Hematopoietic multipotent progenitor cell treated with erythropoietin and hydrocortisone succinate and interleukin-3 and kit ligand, for 17 days (in vitro differentiated cells): Measurements from ENCODE around the gene SVBP.
"Not testable (repeated sequence)": the region's sequence is repeated elsewhere in the genome, so short reads cannot be mapped to it uniquely, and the experiment has no call there.

Experiments
- DNase-seq: peaks from one replicate; pipeline ENCODE4 v3.0.0-alpha.2; 2015; ENCODE audit warnings: low spot score

The SVBP gene

GRCh38 chr1:42816585-42817439 is at the start of gene SVBP, which contains the start of gene ERMAP:
Gene SVBP, minus strand, starts transcription at chr1:42817397. Its CDS starts 853 bp downstream, at chr1:42816544.
Gene ERMAP, plus strand, starts transcription at chr1:42817122. Its CDS starts 13,327 bp downstream, at chr1:42830449.
- DNase-seq = peak; percentile 96

DNA sequence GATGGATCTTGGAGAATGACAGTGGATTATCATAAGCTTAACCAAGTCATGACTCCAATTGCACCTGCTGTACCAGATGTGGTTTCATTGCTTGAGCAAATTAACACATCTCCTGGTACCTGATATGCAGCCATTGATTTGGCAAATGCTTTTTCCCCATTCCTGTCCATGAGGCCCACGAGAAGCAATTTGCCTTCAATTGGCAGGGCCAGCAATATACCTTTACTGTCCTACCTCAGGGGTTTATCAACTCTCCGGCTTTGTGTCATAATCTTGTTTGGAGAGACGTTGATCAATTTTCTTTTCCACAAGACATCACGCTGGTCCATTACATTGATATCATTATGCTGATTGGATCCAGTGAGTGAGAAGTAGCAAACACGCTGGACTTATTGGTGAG is 49.4 kb upstream of the SVBP start:
- no peak for DNase-seq

DNA sequence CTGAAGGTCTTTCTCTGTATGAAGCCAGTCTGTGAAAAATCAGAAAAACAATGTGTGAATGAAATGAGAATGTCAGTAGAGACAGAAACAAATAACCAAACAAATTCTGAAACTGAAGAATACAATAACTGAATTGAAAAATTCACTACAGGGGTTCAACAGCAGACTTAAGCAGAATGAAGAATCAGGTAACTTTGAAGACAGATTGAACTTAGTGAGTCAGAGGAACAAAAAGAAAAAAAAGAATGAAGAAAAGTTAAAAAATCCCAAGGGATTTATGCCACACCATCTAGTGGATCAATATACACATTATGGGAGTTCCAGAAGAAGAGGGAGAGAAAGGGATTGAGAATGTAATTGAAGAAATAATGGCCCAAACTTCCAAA is 43.8 kb upstream of the SVBP start:
- DNase-seq = no peak

DNA sequence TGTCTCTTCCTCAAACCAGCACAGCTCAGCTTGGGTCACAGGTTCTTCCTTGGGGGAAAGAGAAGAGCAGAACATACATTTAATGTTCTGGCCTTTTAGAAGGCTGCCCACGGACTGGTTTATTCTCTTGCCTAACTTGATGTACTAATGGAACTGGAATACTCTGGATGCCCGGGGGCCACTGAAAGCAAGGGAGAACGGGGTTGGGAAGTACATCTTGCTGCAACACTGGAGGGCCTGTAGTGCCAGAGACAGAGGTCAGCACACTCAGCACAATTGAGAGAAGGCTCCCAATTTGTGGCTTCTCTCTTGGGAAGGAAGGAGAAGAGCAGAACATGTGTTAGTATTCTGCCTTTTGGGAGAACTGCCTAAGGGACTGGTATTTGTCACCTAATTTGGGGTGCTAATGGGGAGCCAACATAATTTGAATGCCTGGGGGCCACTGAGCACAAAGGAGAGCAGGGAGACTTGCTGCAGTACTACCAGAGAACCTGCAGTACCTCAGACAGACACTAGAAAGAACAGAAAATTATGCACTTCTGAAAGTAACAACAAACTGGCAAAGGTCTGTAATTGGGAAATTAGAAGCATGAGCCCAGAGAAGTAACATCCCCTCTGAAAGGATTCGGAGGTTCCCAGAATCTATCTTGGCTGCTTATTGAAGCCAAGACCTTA is 43.3 kb upstream of the SVBP start:
- DNase-seq = no peak

DNA sequence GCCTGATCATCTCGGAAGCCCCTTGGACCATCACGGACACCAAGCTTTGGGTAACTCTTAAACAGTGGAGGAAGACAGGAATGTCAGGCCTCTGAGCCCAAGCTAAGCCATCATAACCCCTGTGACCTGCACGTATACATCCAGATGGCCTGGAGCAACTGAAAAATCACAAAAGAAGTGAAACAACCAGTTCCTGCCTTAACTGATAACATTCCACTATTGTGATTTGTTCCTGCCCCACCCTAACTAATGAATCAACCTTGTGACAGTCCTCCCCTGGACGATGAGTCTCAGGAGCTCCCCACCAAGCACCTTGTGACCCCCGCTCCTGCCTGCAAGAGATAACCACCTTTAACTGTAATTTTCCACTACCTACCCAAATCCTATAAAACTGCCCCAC is 42.2 kb upstream of the SVBP start:
- not testable (repeated sequence) for DNase-seq

DNA sequence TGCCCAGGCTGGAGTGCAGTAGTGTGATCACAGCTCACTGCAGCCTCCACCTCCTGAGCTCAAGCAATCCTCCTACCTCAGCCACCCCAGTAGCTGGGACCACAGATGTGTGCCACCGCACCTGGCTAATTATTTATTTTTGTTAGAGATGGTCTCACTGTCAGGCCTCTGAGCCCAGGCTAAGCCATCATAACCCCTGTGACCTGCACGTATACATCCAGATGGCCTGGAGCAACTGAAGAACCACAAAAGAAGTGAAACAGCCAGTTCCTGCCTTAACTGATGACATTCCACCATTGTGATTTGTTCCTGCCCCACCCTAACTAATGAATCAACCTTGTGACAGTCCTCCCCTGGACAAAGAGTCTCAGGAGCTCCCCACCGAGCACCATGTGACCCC is 39.4 kb upstream of the SVBP start:
- not testable (repeated sequence) for DNase-seq

DNA sequence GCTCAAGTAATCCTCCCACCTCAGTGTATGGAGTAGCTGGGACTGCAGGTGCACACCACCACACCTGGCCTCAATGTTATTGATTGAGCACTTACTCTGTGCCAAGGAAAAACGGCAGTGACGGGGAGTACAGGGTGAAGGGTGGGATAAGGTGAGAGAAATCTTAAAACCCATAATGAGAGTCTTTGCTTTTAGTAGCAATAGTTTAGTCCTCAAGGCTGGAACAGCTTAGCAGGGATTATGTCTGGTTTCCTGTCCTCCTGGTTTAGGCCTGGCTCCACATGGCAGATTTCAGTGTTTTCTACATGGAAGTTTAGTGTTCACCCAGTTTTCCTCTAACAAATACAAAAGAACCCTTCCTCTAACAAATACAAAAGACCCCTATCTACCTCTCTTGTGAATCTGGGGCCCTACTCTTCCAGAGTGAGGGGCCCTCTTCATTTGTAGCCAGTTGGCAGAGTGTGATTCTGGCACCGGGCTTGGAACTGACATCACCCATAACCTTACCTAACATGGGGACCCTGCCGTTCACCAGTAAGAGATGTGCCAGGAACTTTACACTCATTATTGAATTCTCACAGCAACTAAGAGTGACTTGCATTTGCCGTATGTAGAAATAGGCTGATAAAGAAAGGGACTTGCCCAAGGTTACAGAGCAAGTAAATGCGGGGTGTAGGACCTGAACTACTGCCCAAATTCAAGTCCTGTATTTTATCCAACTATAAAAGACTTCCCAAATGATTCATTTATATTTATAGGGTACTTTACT is 36.1 kb upstream of the SVBP start:
- no peak for DNase-seq

- no peak for DNase-seq
These were observed 35.4 kb upstream of the SVBP start for GRCh38 chr1:42852608-42852980.

- DNase-seq = no peak
These were observed 34.9 kb upstream of the SVBP start for GRCh38 chr1:42851960-42852607.

GRCh38 chr1:42851420-42851819 is 34.2 kb upstream of the SVBP start:
- no peak for DNase-seq

- DNase-seq = no peak
These were observed 32.7 kb upstream of the SVBP start for GRCh38 chr1:42849944-42850343.

DNA sequence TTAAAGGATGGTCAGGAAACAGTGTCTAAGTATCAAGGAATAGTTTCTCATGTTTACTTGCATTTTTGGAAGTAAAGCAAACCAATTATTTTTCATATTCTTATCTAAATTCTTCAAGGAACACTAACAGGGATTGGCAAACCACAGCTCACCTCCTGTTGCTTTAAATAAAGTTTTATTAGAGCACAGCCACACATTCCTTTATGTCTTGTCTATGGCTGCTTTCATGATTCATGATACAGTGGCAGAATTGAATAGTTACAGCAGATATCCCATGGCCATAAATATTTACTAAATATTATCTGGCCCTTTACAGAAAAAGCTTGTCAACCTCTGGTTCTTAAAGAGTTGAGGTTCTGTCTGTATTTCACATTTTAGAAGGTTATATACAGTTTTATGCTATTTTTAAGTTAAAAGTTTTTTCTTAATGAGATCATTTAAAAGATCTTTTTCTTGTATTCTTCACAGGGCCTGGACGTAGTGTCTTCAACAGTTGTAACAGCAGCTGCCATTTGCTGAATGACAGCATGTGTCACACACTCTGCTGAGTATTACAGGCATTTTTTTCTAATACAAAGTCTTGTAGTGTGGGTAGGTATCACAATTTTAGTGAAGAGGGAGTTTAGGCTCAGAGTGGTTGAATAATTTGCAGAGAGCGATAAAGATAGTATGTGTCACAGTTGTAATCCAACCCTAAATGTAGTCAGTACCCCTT is 31.8 kb upstream of the SVBP start:
- DNase-seq = no peak

GRCh38 chr1:42847721-42848460 is 30.7 kb upstream of the SVBP start:
- DNase-seq = no peak

- no peak for DNase-seq
These were observed 30.0 kb upstream of the SVBP start for GRCh38 chr1:42847111-42847595.

DNA sequence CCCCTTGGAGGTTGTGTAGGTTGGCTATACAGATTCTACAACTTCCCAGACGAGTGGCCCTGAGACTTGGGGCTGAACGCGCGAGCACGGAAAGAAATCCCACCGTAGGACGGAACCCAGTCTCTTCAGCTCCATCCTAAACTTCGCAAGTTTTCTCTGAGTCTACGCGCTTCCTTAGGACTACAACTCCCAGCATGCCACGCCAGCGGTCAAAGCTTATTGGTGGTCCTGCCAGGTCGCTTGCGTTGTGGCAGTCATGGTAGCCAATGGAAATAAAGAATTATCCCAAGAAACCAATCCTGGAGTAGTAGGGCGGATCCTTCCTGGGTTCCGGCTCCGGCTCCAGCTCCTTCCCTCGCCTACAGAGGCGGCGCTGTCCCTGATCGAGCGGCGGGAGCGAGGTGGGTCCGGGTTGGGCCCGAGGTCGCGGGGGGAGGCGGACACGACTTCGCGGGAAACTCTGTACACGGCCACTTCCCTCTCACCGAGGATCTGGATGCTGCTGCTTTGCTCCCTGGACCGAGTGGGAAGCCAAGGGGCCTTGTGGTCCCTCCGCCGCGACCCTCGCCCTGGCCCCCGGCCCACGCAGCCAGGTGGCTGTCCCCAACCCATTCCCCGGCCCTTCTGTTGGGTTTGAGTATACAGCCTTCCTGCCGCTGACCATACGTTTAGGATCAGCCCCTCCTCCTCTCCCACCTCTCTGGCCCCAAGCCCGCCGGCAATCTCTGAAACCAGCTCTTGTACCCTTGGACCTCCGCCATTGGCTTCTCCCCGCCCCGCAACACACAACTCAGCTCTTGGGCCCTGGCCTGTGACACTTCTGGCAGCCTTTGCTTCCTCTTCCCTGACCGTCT is 29.3 kb upstream of the SVBP start, which contains the start of gene ZNF691:
ZNF691 (plus strand) TSS at position 357 of the 854 bp plus-strand sequence. CDS start 3,046 bp downstream, outside the sequence.
- DNase-seq = peak; percentile 93

DNA sequence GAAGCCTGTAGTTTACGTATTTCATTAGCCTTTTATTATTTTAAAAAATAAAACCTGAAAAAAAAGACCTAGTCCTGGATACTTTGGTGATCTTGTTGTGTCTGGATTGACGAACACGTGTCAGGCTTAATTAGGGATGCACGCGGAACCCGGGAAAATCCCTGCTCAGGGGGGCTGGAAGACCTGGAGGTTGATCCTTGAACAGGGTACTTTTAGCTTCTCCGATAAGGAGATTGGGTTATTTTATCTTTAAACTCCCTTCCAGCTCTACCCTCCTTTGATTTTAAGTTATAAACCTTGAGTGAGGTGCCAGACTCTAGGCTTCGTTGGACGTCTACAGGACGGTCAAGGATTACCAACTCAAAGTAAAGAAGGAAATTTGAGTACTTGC is 28.7 kb upstream of the SVBP start:
- no peak for DNase-seq

DNA sequence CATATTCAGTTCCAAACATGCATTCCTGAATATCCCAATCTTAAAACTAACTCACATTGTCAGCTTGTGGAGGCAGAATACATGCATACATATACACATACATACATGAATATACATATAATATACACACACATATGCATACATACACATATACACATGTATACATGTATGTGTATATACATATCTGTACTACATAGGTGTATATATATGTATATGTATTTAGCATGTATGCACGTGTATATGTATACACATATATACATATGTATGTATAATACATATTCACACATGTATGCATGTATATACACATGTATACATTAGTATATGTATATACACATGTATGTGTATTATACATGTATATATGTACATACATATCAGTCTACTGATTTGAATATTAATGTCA is 28.0 kb upstream of the SVBP start:
- DNase-seq = peak; percentile 29

DNA sequence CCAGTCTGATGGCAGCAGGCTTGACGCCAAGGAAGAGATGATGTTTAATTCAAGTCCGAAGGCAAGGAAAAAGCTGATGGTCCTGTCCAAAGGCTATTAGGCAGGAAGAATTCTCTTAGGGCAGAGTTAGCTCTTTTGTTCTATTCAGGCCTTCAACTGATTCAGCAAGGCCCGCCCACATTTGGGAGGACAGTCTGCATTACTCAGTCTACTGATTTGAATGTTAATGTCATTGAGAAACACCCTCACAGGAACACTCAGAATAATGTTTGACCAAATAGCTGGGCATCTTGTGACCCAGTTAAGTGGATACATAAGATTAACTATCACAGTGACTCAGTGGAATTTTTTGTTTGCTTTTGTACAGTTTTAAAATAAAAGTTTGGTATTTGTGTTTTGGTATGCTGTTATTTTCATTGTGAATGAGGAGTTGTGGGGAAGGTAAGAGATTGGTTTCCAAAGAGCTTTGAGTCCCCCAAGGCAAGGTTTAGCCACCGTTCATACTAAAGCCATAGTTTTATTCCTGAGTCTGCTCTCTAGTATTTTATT is 27.5 kb upstream of the SVBP start:
- DNase-seq = peak; percentile 30
